SK-N-SH (cell line): ENCODE results near the gene ZSCAN9. TPM values are rescaled to one million over a fixed set of nuclear protein-coding genes. Genes with fewer than 3 reads are reported as not detected.

Experiments
- CTCF ChIA-PET: fragments of 300-600, 350-600 bp; formaldehyde crosslinking; extraction: SDS; loops from one replicate; lab custom pipeline; 2021; lab: Yijun Ruan, JAX
- POLR2A ChIA-PET: fragments of 350-600 bp; sonication (Branson Sonifier 250); formaldehyde crosslinking; extraction: SDS; loops from one replicate; lab custom pipeline; 2020; ENCODE audit warnings: antibody characterized with exemption, inconsistent platforms; lab: Yijun Ruan, JAX
- DNase-seq: peaks from one replicate; pipeline ENCODE4 v3.0.0; 2012
- H2AFZ ChIP-seq: fragments of 200-600 bp; sonication (generic); 2 replicates; pipeline ENCODE4 v1.8.1; 2016; ENCODE audit warnings: antibody characterized with exemption, mild to moderate bottlenecking, low read depth
- H3F3A ChIP-seq: fragments of 200-600 bp; sonication (generic); replicated peaks from 2 replicates; pipeline ENCODE3; 2016; ENCODE audit warnings: antibody characterized with exemption, mild to moderate bottlenecking; ENCODE audit not compliant: insufficient read depth
- H3K27ac ChIP-seq, 2 experiments: fragments of 200-500 bp in 1 of 2; fragments of 200-600 bp in 1 of 2; sonication (Bioruptor generic) in 1 of 2; sonication (generic), shearing (Covaris generic) in 1 of 2; 2 replicates each; pipeline versions ENCODE4 v1.5.1 to v1.6.1; 2014 to 2016; ENCODE audit warnings: low read depth in 2 of 2, inconsistent platforms in 1 of 2, low read length in 1 of 2, mild to moderate bottlenecking in 1 of 2, mixed read lengths in 1 of 2
- H3K27me3 ChIP-seq: fragments of 200-600 bp; sonication (generic), shearing (Covaris generic); 2 replicates; pipeline ENCODE4 v1.6.1; 2016; ENCODE audit warnings: mixed run types; ENCODE audit not compliant: insufficient read depth
- H3K36me3 ChIP-seq, 2 experiments: fragments of 200-500 bp in 1 of 2; fragments of 200-600 bp in 1 of 2; sonication (Bioruptor generic) in 1 of 2; sonication (generic) in 1 of 2; replicated peaks in 1 of 2; 2 replicates each; pipeline versions ENCODE3 to v1.5.1; 2014 to 2016; ENCODE audit warnings: low read length in 1 of 2, mild to moderate bottlenecking in 1 of 2; ENCODE audit not compliant: insufficient read depth in 2 of 2, control insufficient read depth in 1 of 2
- H3K4me1 ChIP-seq, 2 experiments: fragments of 200-500 bp in 1 of 2; fragments of 200-600 bp in 1 of 2; sonication (Bioruptor generic) in 1 of 2; sonication (generic), shearing (Covaris generic) in 1 of 2; 2 replicates each; pipeline versions ENCODE4 v1.5.1 to v1.6.1; 2014 to 2016; ENCODE audit warnings: low read depth in 1 of 2, low read length in 1 of 2, mixed run types in 1 of 2; ENCODE audit not compliant: insufficient read depth in 2 of 2, control insufficient read depth in 1 of 2
- H3K4me2 ChIP-seq: fragments of 200-600 bp; sonication (generic), shearing (Covaris generic); 2 replicates; pipeline ENCODE4 v1.6.1; 2017; ENCODE audit warnings: mixed run types
- H3K4me3 ChIP-seq, 2 experiments: fragments of 200-500 bp in 1 of 2; fragments of 200-600 bp in 1 of 2; sonication (Bioruptor generic) in 1 of 2; sonication (generic), shearing (Covaris generic) in 1 of 2; 2 replicates each; pipeline versions ENCODE4 v1.5.1 to v1.8.1; 2014 to 2016; ENCODE audit warnings: low read depth in 2 of 2, inconsistent platforms in 1 of 2, low read length in 1 of 2, mild to moderate bottlenecking in 1 of 2, mixed read lengths in 1 of 2, moderate library complexity in 1 of 2
- H3K79me2 ChIP-seq: fragments of 200-600 bp; sonication (generic); 2 replicates; pipeline ENCODE4 v1.8.1; 2017; ENCODE audit warnings: mild to moderate bottlenecking; ENCODE audit not compliant: insufficient read depth
- H3K9ac ChIP-seq: fragments of 200-600 bp; sonication (generic); 2 replicates; pipeline ENCODE4 v1.6.1; 2017; ENCODE audit warnings: mixed run types
- H3K9me2 ChIP-seq: fragments of 200-600 bp; sonication (generic); 2 replicates; pipeline ENCODE4 v1.6.1; 2017; ENCODE audit warnings: mixed run types
- H3K9me3 ChIP-seq: fragments of 200-600 bp; sonication (generic); 2 replicates; pipeline ENCODE4 v1.6.1; 2017; ENCODE audit warnings: mixed run types, mild to moderate bottlenecking, moderate library complexity
- H4K20me1 ChIP-seq: fragments of 200-600 bp; sonication (generic); 2 replicates; pipeline ENCODE4 v1.6.1; 2017; ENCODE audit warnings: mild to moderate bottlenecking, mixed run types; ENCODE audit not compliant: insufficient read depth
- CHD2 ChIP-seq: fragments of 150-350 bp; IDR thresholded peaks from 2 replicates; pipeline ENCODE4 v1.6.1; 2018; ENCODE audit warnings: low read length; ENCODE audit not compliant: partially characterized antibody
- EZH2phosphoT487 ChIP-seq: fragments of 200-600 bp; sonication (generic); IDR thresholded peaks from 2 replicates; pipeline ENCODE4 v1.6.1; 2017; ENCODE audit warnings: low read depth, mixed run types, mild to moderate bottlenecking, antibody characterized with exemption, moderate library complexity, borderline replicate concordance
- FOXM1 ChIP-seq: IDR thresholded peaks from 2 replicates; pipeline ENCODE4 v1.4.0; 2012; ENCODE audit warnings: low read depth, mild to moderate bottlenecking
- GABPA ChIP-seq: IDR thresholded peaks from 2 replicates; pipeline ENCODE4 v1.4.0; 2012; ENCODE audit warnings: low read depth, mild to moderate bottlenecking
- MEF2A ChIP-seq: IDR thresholded peaks from 2 replicates; pipeline ENCODE4 v1.4.0; 2012; ENCODE audit warnings: low read depth, borderline replicate concordance
- MXI1 ChIP-seq: IDR thresholded peaks from 2 replicates; pipeline ENCODE4 v1.6.1; 2012; ENCODE audit warnings: mild to moderate bottlenecking, low read depth, low read length, improper control_type of control experiment
- PBX3 ChIP-seq: IDR thresholded peaks from 2 replicates; pipeline ENCODE4; 2012
- RAD21 ChIP-seq: IDR thresholded peaks from 2 replicates; pipeline ENCODE4 v1.6.1; 2012; ENCODE audit warnings: mild to moderate bottlenecking, low read length
- RXRA ChIP-seq: IDR thresholded peaks from 2 replicates; pipeline ENCODE4 v1.4.0; 2012; ENCODE audit warnings: low read depth, mild to moderate bottlenecking, borderline replicate concordance
- SMC3 ChIP-seq: IDR thresholded peaks from 2 replicates; pipeline ENCODE4 v1.6.1; 2012; ENCODE audit warnings: low read depth, low read length, improper control_type of control experiment
- TAF1 ChIP-seq: IDR thresholded peaks from 2 replicates; pipeline ENCODE4 v1.6.1; 2012; ENCODE audit warnings: low read depth, mild to moderate bottlenecking, low read length, moderate library complexity, borderline replicate concordance
- TCF12 ChIP-seq: IDR thresholded peaks from 2 replicates; pipeline ENCODE4 v1.4.0; 2012
- USF1 ChIP-seq: IDR thresholded peaks from 2 replicates; pipeline ENCODE4 v1.4.0; 2012; ENCODE audit warnings: low read depth, borderline replicate concordance
- WGBS: methylation state at CpG from one replicate; pipeline ENCODE4 v1.1.6; 2017; ENCODE audit warnings: low lambda C conversion rate; 5-methylcytosine and 5-hydroxymethylcytosine counted together
- polyA plus RNA-seq, 3 experiments: library from polyadenylated mRNA; depleted of rRNA; stranded (reverse); fragments of >200 nt; gene quantifications; 2 replicates each; pipeline ENCODE4 v1.2.3, GENCODE V29; 2012
- TF ChIP-seq, protein P1 (sequence below): IDR thresholded peaks from 2 replicates; pipeline ENCODE4 v1.6.1; 2012; ENCODE audit warnings: mild to moderate bottlenecking, low read depth, low read length, moderate library complexity
- TF ChIP-seq, protein P2 (sequence below): fragments of 150-350 bp; IDR thresholded peaks from 2 replicates; pipeline ENCODE4 v1.6.1; 2017; ENCODE audit warnings: antibody characterized with exemption, low read length, low read depth, borderline replicate concordance
- TF ChIP-seq, protein P3 (sequence below): fragments of 200-600 bp; sonication (generic); IDR thresholded peaks from 2 replicates; pipeline ENCODE4 v1.6.1; 2017; ENCODE audit warnings: antibody characterized with exemption, mild to moderate bottlenecking, moderate library complexity
- TF ChIP-seq, protein P4 (sequence below): fragments of 150-350 bp; IDR thresholded peaks from 2 replicates; pipeline ENCODE4 v1.6.1; 2016; ENCODE audit warnings: mild to moderate bottlenecking, low read depth, low read length

Gene ZSCAN9
- polyA plus RNA-seq, 1 of the 3 experiments (the other 2 are of a cell fraction) = 13.7 TPM

GRCh38 chr6:28240471-28240870, 15.4 kb downstream of the ZSCAN9 start:
- Histone ChIP-seq H3K36me3 (peaks cover 27 to 41% of the 10 kb centered on the region in 2 experiments), H3K4me3 (no peak overlapping the region)
- TF ChIP-seq EZH2phosphoT487 (no peak), PBX3 (no peak), FOXM1 (no peak), RXRA (no peak), USF1 (no peak), MXI1 (no peak), RAD21 (no peak), GABPA (no peak), CHD2 (no peak), TAF1 (no peak), TCF12 (no peak), SMC3 (no peak), MEF2A (no peak)
- TF ChIP-seq, protein P1, sequence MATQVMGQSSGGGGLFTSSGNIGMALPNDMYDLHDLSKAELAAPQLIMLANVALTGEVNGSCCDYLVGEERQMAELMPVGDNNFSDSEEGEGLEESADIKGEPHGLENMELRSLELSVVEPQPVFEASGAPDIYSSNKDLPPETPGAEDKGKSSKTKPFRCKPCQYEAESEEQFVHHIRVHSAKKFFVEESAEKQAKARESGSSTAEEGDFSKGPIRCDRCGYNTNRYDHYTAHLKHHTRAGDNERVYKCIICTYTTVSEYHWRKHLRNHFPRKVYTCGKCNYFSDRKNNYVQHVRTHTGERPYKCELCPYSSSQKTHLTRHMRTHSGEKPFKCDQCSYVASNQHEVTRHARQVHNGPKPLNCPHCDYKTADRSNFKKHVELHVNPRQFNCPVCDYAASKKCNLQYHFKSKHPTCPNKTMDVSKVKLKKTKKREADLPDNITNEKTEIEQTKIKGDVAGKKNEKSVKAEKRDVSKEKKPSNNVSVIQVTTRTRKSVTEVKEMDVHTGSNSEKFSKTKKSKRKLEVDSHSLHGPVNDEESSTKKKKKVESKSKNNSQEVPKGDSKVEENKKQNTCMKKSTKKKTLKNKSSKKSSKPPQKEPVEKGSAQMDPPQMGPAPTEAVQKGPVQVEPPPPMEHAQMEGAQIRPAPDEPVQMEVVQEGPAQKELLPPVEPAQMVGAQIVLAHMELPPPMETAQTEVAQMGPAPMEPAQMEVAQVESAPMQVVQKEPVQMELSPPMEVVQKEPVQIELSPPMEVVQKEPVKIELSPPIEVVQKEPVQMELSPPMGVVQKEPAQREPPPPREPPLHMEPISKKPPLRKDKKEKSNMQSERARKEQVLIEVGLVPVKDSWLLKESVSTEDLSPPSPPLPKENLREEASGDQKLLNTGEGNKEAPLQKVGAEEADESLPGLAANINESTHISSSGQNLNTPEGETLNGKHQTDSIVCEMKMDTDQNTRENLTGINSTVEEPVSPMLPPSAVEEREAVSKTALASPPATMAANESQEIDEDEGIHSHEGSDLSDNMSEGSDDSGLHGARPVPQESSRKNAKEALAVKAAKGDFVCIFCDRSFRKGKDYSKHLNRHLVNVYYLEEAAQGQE = no peak
- TF ChIP-seq, protein P2, sequence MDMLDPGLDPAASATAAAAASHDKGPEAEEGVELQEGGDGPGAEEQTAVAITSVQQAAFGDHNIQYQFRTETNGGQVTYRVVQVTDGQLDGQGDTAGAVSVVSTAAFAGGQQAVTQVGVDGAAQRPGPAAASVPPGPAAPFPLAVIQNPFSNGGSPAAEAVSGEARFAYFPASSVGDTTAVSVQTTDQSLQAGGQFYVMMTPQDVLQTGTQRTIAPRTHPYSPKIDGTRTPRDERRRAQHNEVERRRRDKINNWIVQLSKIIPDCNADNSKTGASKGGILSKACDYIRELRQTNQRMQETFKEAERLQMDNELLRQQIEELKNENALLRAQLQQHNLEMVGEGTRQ = no peak
- TF ChIP-seq, protein P3, sequence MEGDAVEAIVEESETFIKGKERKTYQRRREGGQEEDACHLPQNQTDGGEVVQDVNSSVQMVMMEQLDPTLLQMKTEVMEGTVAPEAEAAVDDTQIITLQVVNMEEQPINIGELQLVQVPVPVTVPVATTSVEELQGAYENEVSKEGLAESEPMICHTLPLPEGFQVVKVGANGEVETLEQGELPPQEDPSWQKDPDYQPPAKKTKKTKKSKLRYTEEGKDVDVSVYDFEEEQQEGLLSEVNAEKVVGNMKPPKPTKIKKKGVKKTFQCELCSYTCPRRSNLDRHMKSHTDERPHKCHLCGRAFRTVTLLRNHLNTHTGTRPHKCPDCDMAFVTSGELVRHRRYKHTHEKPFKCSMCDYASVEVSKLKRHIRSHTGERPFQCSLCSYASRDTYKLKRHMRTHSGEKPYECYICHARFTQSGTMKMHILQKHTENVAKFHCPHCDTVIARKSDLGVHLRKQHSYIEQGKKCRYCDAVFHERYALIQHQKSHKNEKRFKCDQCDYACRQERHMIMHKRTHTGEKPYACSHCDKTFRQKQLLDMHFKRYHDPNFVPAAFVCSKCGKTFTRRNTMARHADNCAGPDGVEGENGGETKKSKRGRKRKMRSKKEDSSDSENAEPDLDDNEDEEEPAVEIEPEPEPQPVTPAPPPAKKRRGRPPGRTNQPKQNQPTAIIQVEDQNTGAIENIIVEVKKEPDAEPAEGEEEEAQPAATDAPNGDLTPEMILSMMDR = no peak
- TF ChIP-seq, protein P4, sequence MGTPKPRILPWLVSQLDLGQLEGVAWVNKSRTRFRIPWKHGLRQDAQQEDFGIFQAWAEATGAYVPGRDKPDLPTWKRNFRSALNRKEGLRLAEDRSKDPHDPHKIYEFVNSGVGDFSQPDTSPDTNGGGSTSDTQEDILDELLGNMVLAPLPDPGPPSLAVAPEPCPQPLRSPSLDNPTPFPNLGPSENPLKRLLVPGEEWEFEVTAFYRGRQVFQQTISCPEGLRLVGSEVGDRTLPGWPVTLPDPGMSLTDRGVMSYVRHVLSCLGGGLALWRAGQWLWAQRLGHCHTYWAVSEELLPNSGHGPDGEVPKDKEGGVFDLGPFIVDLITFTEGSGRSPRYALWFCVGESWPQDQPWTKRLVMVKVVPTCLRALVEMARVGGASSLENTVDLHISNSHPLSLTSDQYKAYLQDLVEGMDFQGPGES = no peak
- TF ChIP-seq, all 33 proteins: peak for 0
- Histone ChIP-seq H3K4me2 (no peak overlapping the region), H4K20me1 (no peaks in the 10 kb centered on the region), H3K4me1 (no peaks in the 10 kb centered on the region), H3K79me2 (no peaks in the 10 kb centered on the region), H2AFZ (no peak overlapping the region), H3K9me2 (no peaks in the 10 kb centered on the region), H3K27ac (no peak overlapping the region), H3K9ac (no peak overlapping the region), H3K27me3 (no peaks in the 10 kb centered on the region), H3K9me3 (no peaks in the 10 kb centered on the region), H3F3A (peaks cover 7% of the 10 kb centered on the region)
- ChIA-PET CTCF (no interaction called here), POLR2A (no interaction called here)
- WGBS = 95% methylated on average over 1 of the region's 1 CpG
- DNase-seq = no peak
